Measurements from ENCODE around the gene PSPC1.

The PSPC1 gene

GRCh38 chr13:19766591-19766990 lies 16.2 kb downstream of the PSPC1 start:
- H3K4me2 ChIP-seq (ENCODE audit: low read length): no peak overlapping the region

DNA sequence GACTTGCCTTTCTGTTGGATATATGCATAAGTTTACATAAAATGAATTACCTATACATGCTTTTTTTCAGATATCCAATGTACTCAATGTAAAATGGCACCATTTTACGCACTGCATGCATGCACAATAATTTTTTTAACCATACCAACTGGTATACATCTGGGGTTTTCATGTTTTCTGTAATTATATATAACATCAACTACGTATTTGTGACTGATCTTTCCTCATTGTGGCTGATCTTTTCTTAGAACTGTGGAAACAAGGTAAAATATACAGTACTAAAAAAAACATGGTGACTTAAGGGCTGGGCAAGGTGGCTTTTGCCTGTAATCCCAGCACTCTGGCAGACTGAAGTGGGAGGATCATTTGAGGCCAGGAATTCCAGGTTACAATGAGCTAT lies 18.5 kb downstream of the PSPC1 start:
- Histone ChIP-seq H3K79me2 (ENCODE audit: control insufficient read depth, low read length) (peaks cover 100% of the 10 kb centered on the region), H3K27me3 (ENCODE audit: control insufficient read depth, low read length) (no peaks in the 10 kb centered on the region), H3K36me3 (ENCODE audit: control insufficient read depth, low read length) (peaks cover 81% of the 10 kb centered on the region), H3K4me3 (ENCODE audit: low read length) (no peak overlapping the region), H3K4me2 (ENCODE audit: low read length) (no peak overlapping the region), H3K9me2 (replicated peaks; ENCODE audit: control insufficient read depth, low read length) (no peaks in the 10 kb centered on the region), H3K9me3 (ENCODE audit: control insufficient read depth, insufficient read depth, low read length) (no peaks in the 10 kb centered on the region), H3K27ac (ENCODE audit: low read depth, low read length) (no peak overlapping the region), H3K4me1 (ENCODE audit: control insufficient read depth, low read length) (no peaks in the 10 kb centered on the region), H3F3A (ENCODE audit: control insufficient read depth, insufficient read depth) (0 out of 2 replicates have a peak, but pooled peaks cover 2% of the 10 kb centered on the region), H4K20me1 (ENCODE audit: control insufficient read depth, insufficient read depth, low read depth, low read length) (peaks cover 14% of the 10 kb centered on the region)
- no peak for TF ChIP-seq CTCF (IDR thresholded peaks at IDR 0.05; ENCODE audit: low read depth, low read length, poor library complexity, severe bottlenecking)
- TF ChIP-seq EZH2phosphoT487 (IDR thresholded peaks at IDR 0.05; ENCODE audit: borderline replicate concordance, low read length): no peak

More at GRCh38 chr13:19766591-19766990, 16.2 kb downstream of the PSPC1 start:
- Histone ChIP-seq H3K36me3 (ENCODE audit: control insufficient read depth, low read length) (peaks cover 80% of the 10 kb centered on the region), H3K27ac (ENCODE audit: low read depth, low read length) (no peak overlapping the region), H3K9me2 (replicated peaks; ENCODE audit: control insufficient read depth, low read length) (no peaks in the 10 kb centered on the region), H3K4me3 (ENCODE audit: low read length) (no peak overlapping the region), H3K4me1 (ENCODE audit: control insufficient read depth, low read length) (no peaks in the 10 kb centered on the region), H3K27me3 (ENCODE audit: control insufficient read depth, low read length) (no peaks in the 10 kb centered on the region), H3F3A (ENCODE audit: control insufficient read depth, insufficient read depth) (0 out of 2 replicates have a peak, but pooled peaks cover 4% of the 10 kb centered on the region), H4K20me1 (ENCODE audit: control insufficient read depth, insufficient read depth, low read depth, low read length) (peaks cover 12% of the 10 kb centered on the region), H3K9me3 (ENCODE audit: control insufficient read depth, insufficient read depth, low read length) (no peaks in the 10 kb centered on the region), H3K79me2 (ENCODE audit: control insufficient read depth, low read length) (peaks cover 100% of the 10 kb centered on the region)
- TF ChIP-seq EZH2phosphoT487 (IDR thresholded peaks at IDR 0.05; ENCODE audit: borderline replicate concordance, low read length) (no peak), CTCF (IDR thresholded peaks at IDR 0.05; ENCODE audit: low read depth, low read length, poor library complexity, severe bottlenecking) (no peak)

- no peak overlapping the region for H3K27ac ChIP-seq (ENCODE audit: low read depth, low read length)
These were observed 19.1 kb downstream of the PSPC1 start for GRCh38 chr13:19763618-19764017.

More at GRCh38 chr13:19763618-19764017, 19.1 kb downstream of the PSPC1 start:
- no peak overlapping the region for H3K4me2 ChIP-seq (ENCODE audit: low read length)
- H3K4me1 ChIP-seq (ENCODE audit: control insufficient read depth, low read length): no peaks in the 10 kb centered on the region
- H4K20me1 ChIP-seq (ENCODE audit: control insufficient read depth, insufficient read depth, low read depth, low read length): peaks cover 11% of the 10 kb centered on the region
- no peaks in the 10 kb centered on the region for H3K9me3 ChIP-seq (ENCODE audit: control insufficient read depth, insufficient read depth, low read length)
- H3K27me3 ChIP-seq (ENCODE audit: control insufficient read depth, low read length): no peaks in the 10 kb centered on the region
- H3K9me2 ChIP-seq (replicated peaks; ENCODE audit: control insufficient read depth, low read length): no peaks in the 10 kb centered on the region
- peaks cover 82% of the 10 kb centered on the region for H3K36me3 ChIP-seq (ENCODE audit: control insufficient read depth, low read length)
- H3F3A ChIP-seq (ENCODE audit: control insufficient read depth, insufficient read depth): 0 out of 2 replicates have a peak, but pooled peaks cover 2% of the 10 kb centered on the region
- peaks cover 100% of the 10 kb centered on the region for H3K79me2 ChIP-seq (ENCODE audit: control insufficient read depth, low read length)
- H3K4me3 ChIP-seq (ENCODE audit: low read length): no peak overlapping the region
- TF ChIP-seq CTCF (IDR thresholded peaks at IDR 0.05; ENCODE audit: low read depth, low read length, poor library complexity, severe bottlenecking) (no peak), EZH2phosphoT487 (IDR thresholded peaks at IDR 0.05; ENCODE audit: borderline replicate concordance, low read length) (no peak)

All from DOHH2 (cell line).